HUES6 (cell line): ENCODE measurements around the gene ACTMAP.
"Not testable (repeated sequence)": the region's sequence is repeated elsewhere in the genome, so short reads cannot be mapped to it uniquely, and the experiment has no call there.

Source experiments
- H3K27ac ChIP-seq: 2 replicates; pipeline ENCODE4 v1.7.0; 2013; ENCODE audit warnings: low read depth, mild to moderate bottlenecking, low read length, inconsistent platforms
- H3K27me3 ChIP-seq: 2 replicates; pipeline ENCODE4 v1.6.1; 2013; ENCODE audit warnings: low read length; ENCODE audit not compliant: control insufficient read depth, insufficient read depth
- H3K36me3 ChIP-seq: 2 replicates; pipeline ENCODE4 v1.6.1; 2013; ENCODE audit warnings: low read length; ENCODE audit not compliant: control insufficient read depth, insufficient read depth
- H3K4me1 ChIP-seq: 2 replicates; pipeline ENCODE4 v1.6.1; 2013; ENCODE audit warnings: low read length; ENCODE audit not compliant: control insufficient read depth, insufficient read depth
- H3K4me3 ChIP-seq: 2 replicates; pipeline ENCODE4 v1.5.1; 2013; ENCODE audit warnings: low read depth, low read length
- H3K9ac ChIP-seq: one replicate; pipeline ENCODE4 v1.6.1; 2013; ENCODE audit warnings: mild to moderate bottlenecking, low read length
- H3K9me3 ChIP-seq: 2 replicates; pipeline ENCODE4 v1.6.1; 2013; ENCODE audit warnings: low read depth, low read length; ENCODE audit not compliant: control insufficient read depth, insufficient read depth

ACTMAP gene

GRCh38 chr19:40785526-40785925, 35.2 kb upstream of the ACTMAP start:
- Histone ChIP-seq H3K27me3 (no peaks in the 10 kb centered on the region), H3K4me1 (no peaks in the 10 kb centered on the region), H3K9me3 (no peaks in the 10 kb centered on the region), H3K36me3 (peaks cover 2% of the 10 kb centered on the region; the same call in 1 of the 2 replicates), H3K4me3 (no peak overlapping the region), H3K9ac (no peak overlapping the region), H3K27ac (no peak overlapping the region)

DNA sequence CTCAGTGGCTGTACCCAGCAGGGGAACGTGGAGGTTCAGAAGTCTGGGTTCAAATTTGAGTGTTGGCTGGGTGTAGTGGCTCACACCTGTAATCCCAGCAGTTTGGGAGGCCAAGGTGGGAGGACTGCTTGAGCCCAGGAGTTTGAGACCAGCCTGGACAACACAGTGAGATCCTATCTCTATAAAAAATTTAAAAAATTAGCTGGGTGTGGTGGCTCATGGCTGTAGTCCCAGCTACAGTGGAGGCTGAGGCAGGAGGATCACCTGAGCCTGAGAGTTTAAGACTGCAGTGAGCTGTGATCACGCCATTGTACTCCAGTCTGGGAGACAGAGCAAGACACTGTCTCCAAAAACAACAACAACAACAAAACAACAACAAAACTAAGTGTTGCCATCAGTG, 33.9 kb upstream of the ACTMAP start:
- not testable (repeated sequence) for H3K9me3 ChIP-seq, H3K9ac ChIP-seq, H3K27me3 ChIP-seq, H3K4me3 ChIP-seq, H3K27ac ChIP-seq, H3K36me3 ChIP-seq, H3K4me1 ChIP-seq

DNA sequence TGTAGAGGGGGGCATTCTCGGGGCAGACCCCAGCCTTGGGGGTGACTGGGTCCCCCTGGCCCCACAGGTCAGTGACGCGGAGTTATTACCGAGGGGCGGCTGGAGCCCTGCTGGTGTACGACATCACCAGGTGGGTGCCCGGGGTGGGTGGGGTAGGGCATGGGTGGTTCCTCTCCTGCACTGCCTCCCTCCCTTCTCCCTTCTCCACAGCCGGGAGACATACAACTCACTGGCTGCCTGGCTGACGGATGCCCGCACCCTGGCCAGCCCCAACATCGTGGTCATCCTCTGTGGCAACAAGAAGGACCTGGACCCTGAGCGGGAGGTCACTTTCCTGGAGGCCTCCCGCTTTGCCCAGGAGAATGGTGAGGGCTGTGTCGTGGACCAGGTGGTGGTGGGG, 33.4 kb upstream of the ACTMAP start:
- H3K9ac ChIP-seq = no peak overlapping the region
- peaks cover 2% of the 10 kb centered on the region; the same call in 1 of the 2 replicates for H3K36me3 ChIP-seq
- peaks cover 8% of the 10 kb centered on the region for H3K4me1 ChIP-seq

GRCh38 chr19:40781140-40781539, 30.9 kb upstream of the ACTMAP start:
- Histone ChIP-seq H3K4me1 (peaks cover 8% of the 10 kb centered on the region), H3K27me3 (no peaks in the 10 kb centered on the region), H3K36me3 (peaks cover 2% of the 10 kb centered on the region; the same call in 1 of the 2 replicates), H3K4me3 (no peak overlapping the region), H3K9ac (no peak overlapping the region), H3K9me3 (no peaks in the 10 kb centered on the region), H3K27ac (no peak overlapping the region)

More for the DNA sequence above, 33.4 kb upstream of the ACTMAP start:
- Histone ChIP-seq H3K4me3 (no peak overlapping the region), H3K9me3 (no peaks in the 10 kb centered on the region), H3K27me3 (no peaks in the 10 kb centered on the region), H3K27ac (no peak overlapping the region)

GRCh38 chr19:40780582-40780981, 30.3 kb upstream of the ACTMAP start:
- no peaks in the 10 kb centered on the region for H3K27me3 ChIP-seq
- H3K4me3 ChIP-seq = no peak overlapping the region
- peaks cover 2% of the 10 kb centered on the region; the same call in 1 of the 2 replicates for H3K36me3 ChIP-seq
- no peak overlapping the region for H3K27ac ChIP-seq
- no peak overlapping the region for H3K9ac ChIP-seq
- H3K4me1 ChIP-seq = peaks cover 8% of the 10 kb centered on the region
- no peaks in the 10 kb centered on the region for H3K9me3 ChIP-seq

- Histone ChIP-seq H3K9me3 (no peaks in the 10 kb centered on the region), H3K9ac (peak overlapping the region; percentile 66), H3K27me3 (no peaks in the 10 kb centered on the region), H3K4me1 (peaks cover 13% of the 10 kb centered on the region), H3K27ac (0 out of 2 replicates have a peak overlapping the region, but pooled peaks have one; percentile 18), H3K36me3 (peaks cover 2% of the 10 kb centered on the region; the same call in 1 of the 2 replicates), H3K4me3 (peak overlapping the region; percentile 72)
Measured at GRCh38 chr19:40778706-40779284, 28.5 kb upstream of the ACTMAP start.

DNA sequence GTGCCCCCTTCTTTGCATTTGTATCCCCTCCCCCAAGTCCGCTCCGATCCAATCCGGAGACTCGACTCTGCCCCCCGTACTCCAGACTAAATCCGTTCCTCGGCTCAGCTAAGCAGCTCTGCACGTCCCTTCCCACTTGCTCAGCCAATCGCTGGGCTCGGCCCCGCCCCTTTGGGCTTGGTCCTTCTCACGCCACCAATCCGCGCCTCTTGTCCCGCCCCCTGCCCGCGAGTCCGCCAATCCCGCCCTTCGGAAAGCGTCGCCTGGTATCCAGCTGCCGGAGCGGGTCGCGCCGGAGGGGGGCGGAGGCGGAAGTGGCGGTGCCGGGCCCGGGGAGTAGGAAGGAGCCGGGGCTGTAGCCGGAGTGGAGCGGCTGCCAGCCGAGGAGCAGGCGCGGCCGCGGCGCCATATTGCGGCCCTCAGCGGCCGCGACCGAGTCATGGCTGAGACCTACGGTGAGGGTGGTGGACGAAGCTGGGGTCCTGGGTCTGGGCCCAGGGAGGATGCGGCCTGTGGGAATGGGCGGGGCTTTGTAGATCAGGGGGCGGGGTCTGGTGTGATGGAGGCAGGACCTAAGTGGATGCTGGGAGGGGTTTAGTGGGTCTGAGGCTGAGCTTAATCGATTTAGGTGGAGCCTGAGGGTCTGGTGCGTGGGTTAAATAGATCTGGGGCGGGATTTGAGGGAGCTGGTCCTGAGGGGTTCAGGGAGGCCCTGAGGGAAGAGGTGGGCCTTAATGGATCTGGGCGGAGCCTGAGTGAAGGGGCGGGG, 27.8 kb upstream of the ACTMAP start, which contains the start of gene RAB4B:
RAB4B (plus strand) TSS at position 311 of the 769 bp plus-strand sequence; CDS start at position 440, 129 bp downstream.
- H3K4me1 ChIP-seq = peaks cover 13% of the 10 kb centered on the region
- peak within 1 kb of the TSS; percentile 81 for H3K9ac ChIP-seq
- H3K27ac ChIP-seq = peak within 1 kb of the TSS; percentile 89
- peak within 1 kb of the TSS; percentile 82 for H3K4me3 ChIP-seq
- H3K9me3 ChIP-seq = no peaks in the 10 kb centered on the region
- peaks cover 2% of the 10 kb centered on the region; the same call in 1 of the 2 replicates for H3K36me3 ChIP-seq
- no peaks in the 10 kb centered on the region for H3K27me3 ChIP-seq

DNA sequence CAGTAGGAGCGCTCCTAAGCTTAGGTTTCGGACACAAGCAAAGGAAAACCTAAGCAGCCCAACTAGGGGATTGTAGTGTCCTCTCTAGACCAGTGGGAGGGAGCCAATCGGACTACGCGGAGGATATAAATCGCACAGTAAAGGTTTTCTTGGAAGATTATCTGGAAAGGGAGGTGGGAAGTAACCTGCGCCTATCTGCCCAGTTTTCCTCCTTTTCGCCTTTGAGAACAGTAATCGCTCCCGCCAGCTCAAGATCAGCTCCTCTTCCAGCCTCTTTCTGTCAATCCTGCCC, 27.3 kb upstream of the ACTMAP start:
- H3K27me3 ChIP-seq = no peaks in the 10 kb centered on the region
- peak overlapping the region; percentile 82 for H3K4me3 ChIP-seq
- peak overlapping the region; percentile 81 for H3K9ac ChIP-seq
- H3K9me3 ChIP-seq = no peaks in the 10 kb centered on the region
- H3K36me3 ChIP-seq = peaks cover 2% of the 10 kb centered on the region; the same call in 1 of the 2 replicates
- peaks cover 13% of the 10 kb centered on the region for H3K4me1 ChIP-seq
- H3K27ac ChIP-seq = peak overlapping the region; percentile 89

DNA sequence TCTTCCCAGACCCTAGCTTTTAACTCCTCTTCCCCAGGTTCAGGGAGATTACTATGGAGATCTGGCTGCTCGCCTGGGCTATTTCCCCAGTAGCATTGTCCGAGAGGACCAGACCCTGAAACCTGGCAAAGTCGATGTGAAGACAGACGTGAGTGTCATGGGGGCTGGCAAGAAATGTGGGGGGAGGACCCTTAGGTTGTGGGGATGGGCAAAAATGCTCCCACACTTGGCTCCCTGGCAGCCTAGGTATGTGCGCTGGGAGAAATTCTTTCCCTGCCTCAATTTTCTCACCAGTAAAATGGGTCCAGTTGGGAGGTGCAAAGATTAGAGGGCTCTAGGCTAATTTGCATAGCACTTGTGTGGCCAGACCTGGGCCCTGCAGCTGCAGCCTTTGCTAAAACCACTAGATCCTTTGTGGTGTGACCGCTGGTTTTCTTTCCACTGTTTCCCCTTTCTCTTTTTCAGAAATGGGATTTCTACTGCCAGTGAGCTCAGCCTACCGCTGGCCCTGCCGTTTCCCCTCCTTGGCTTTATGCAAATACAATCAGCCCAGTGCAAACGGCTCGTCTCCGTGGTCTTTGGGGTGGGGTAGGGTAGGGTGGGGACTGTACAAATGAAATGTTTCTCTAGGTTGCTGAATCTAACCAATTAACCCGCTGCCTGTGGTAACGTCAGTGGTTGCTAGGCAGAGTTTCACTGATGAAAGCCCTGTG, 26.8 kb upstream of the ACTMAP start:
- H3K4me3 ChIP-seq = peak overlapping the region; percentile 82
- no peaks in the 10 kb centered on the region for H3K27me3 ChIP-seq
- no peaks in the 10 kb centered on the region for H3K9me3 ChIP-seq
- peak overlapping the region; percentile 89 for H3K27ac ChIP-seq
- peaks cover 13% of the 10 kb centered on the region for H3K4me1 ChIP-seq
- peaks cover 1% of the 10 kb centered on the region; the same call in 1 of the 2 replicates for H3K36me3 ChIP-seq
- H3K9ac ChIP-seq = peak overlapping the region; percentile 81

- H3K36me3 ChIP-seq = no peaks in the 10 kb centered on the region
- H3K27me3 ChIP-seq = no peaks in the 10 kb centered on the region
- H3K4me3 ChIP-seq = no peak overlapping the region
- no peak overlapping the region for H3K9ac ChIP-seq
- no peak overlapping the region for H3K27ac ChIP-seq
- H3K9me3 ChIP-seq = peaks cover 3% of the 10 kb centered on the region; the same call in 1 of the 2 replicates
- peaks cover 13% of the 10 kb centered on the region for H3K4me1 ChIP-seq
Measured at GRCh38 chr19:40776364-40776763, 26.1 kb upstream of the ACTMAP start.

GRCh38 chr19:40775632-40776022, 25.4 kb upstream of the ACTMAP start:
- H3K4me1 ChIP-seq = peaks cover 13% of the 10 kb centered on the region
- H3K9me3 ChIP-seq = peaks cover 7% of the 10 kb centered on the region; the same call in 1 of the 2 replicates
- no peaks in the 10 kb centered on the region for H3K36me3 ChIP-seq
- no peaks in the 10 kb centered on the region for H3K27me3 ChIP-seq
- H3K27ac ChIP-seq = no peak overlapping the region
- no peak overlapping the region for H3K4me3 ChIP-seq
- H3K9ac ChIP-seq = no peak overlapping the region
